22Rv1 (cell line): ENCODE measurements around the gene KCNA10.

Experiments used
- CTCF ChIP-seq: fragments of 450-650 bp; IDR thresholded peaks from 2 replicates; pipeline ENCODE4 v1.5.1; 2017; ENCODE audit warnings: mild to moderate bottlenecking
- ZFX ChIP-seq: fragments of 450-650 bp; IDR thresholded peaks from 2 replicates; pipeline ENCODE4 v1.6.1; 2017; ENCODE audit warnings: antibody characterized with exemption, borderline replicate concordance

DNA sequence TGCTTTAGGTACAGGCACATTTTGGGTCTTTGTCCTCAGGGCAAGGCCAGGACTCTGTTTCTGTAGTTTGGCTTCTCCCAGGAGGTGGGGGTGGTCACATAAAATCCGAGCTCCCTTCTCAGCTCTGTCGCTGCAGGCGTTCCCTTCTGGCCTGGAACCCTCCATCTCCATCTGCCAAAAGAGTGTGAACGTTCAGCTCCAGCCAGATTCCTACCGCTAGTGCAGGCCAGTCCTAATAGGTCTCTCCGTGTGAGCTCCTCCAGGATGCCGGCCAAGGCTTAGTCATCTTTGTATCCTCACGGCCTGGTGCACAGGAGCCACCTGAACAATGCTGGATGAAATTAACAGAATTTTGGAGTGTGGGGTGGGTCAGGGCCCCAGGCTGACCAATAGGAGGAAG is 19.9 kb upstream of the KCNA10 start:
- TF ChIP-seq CTCF (no peak), ZFX (no peak)
